WTC11 (cell line): ENCODE measurements around the gene ZBTB4.

Source experiments
- ATF1 ChIP-seq: sonication (generic); formaldehyde crosslinking; IDR thresholded peaks from 2 replicates; pipeline ENCODE4 v1.8.1; 2023; ENCODE audit warnings: mild to moderate bottlenecking, moderate library complexity, missing genetic modification reagents
- CBFB ChIP-seq: sonication (generic); formaldehyde crosslinking; IDR thresholded peaks from 2 replicates; pipeline ENCODE4 v1.8.1; 2022; ENCODE audit warnings: mild to moderate bottlenecking, low read depth, missing genetic modification reagents
- CREB1 ChIP-seq: sonication (generic); formaldehyde crosslinking; IDR thresholded peaks from 2 replicates; pipeline ENCODE4 v1.8.0; 2023; ENCODE audit warnings: mild to moderate bottlenecking, missing genetic modification reagents
- CTCF ChIP-seq: fragments of 200-600 bp; IDR thresholded peaks from 2 replicates; pipeline ENCODE4 v1.8.0; 2022; ENCODE audit warnings: antibody characterized with exemption
- FOXK1 ChIP-seq: sonication (generic); formaldehyde crosslinking; IDR thresholded peaks from 2 replicates; pipeline ENCODE4 v1.8.0; 2022; ENCODE audit warnings: mild to moderate bottlenecking, moderate library complexity, missing genetic modification reagents
- FOXP1 ChIP-seq: sonication (generic); formaldehyde crosslinking; IDR thresholded peaks from 2 replicates; pipeline ENCODE4 v1.8.0; 2022; ENCODE audit warnings: missing genetic modification reagents, mild to moderate bottlenecking, moderate library complexity, borderline replicate concordance
- FOXP4 ChIP-seq: sonication (generic); formaldehyde crosslinking; IDR thresholded peaks from 2 replicates; pipeline ENCODE4 v1.8.0; 2022; ENCODE audit warnings: mild to moderate bottlenecking, missing genetic modification reagents
- NR2C2 ChIP-seq: sonication (generic); formaldehyde crosslinking; IDR thresholded peaks from 2 replicates; pipeline ENCODE4 v1.8.0; 2022; ENCODE audit warnings: mild to moderate bottlenecking, missing genetic modification reagents
- NR3C1 ChIP-seq: sonication (generic); formaldehyde crosslinking; conservative IDR thresholded peaks from 2 replicates; pipeline ENCODE4 v1.8.1; 2023; ENCODE audit warnings: low read depth, mild to moderate bottlenecking, missing genetic modification reagents
- SMAD3 ChIP-seq: sonication (generic); formaldehyde crosslinking; IDR thresholded peaks from 2 replicates; pipeline ENCODE4 v1.8.0; 2022; ENCODE audit warnings: missing genetic modification reagents, mild to moderate bottlenecking, borderline replicate concordance
- STAT6 ChIP-seq: sonication (generic); formaldehyde crosslinking; conservative IDR thresholded peaks from 2 replicates; pipeline ENCODE4 v1.8.1; 2023; ENCODE audit warnings: mild to moderate bottlenecking, low read depth, missing genetic modification reagents, moderate library complexity
- ZNF121 ChIP-seq: sonication (generic); formaldehyde crosslinking; IDR thresholded peaks from 2 replicates; pipeline ENCODE4 v1.8.0; 2023; ENCODE audit warnings: missing genetic modification reagents
- ZNF317 ChIP-seq: sonication (generic); formaldehyde crosslinking; IDR thresholded peaks from 2 replicates; pipeline ENCODE4 v1.8.1; 2023; ENCODE audit warnings: low read depth, mild to moderate bottlenecking, moderate library complexity, missing genetic modification reagents, borderline replicate concordance

GRCh38 chr17:7476494-7476893 is 2.9 kb downstream of the ZBTB4 start:
- no peak for TF ChIP-seq CTCF
- no peak for TF ChIP-seq CREB1
- no peak for TF ChIP-seq ZNF317 (CRISPR knock-in tag)
- no peak for TF ChIP-seq NR3C1 (CRISPR knock-in tag)
- no peak for TF ChIP-seq NR2C2
- TF ChIP-seq FOXP1 (CRISPR knock-in tag): no peak
- no peak for TF ChIP-seq STAT6 (CRISPR knock-in tag)
- TF ChIP-seq SMAD3 (CRISPR knock-in tag): no peak
- TF ChIP-seq FOXK1 (CRISPR knock-in tag): no peak
- no peak for TF ChIP-seq ATF1 (CRISPR knock-in tag)
- no peak for TF ChIP-seq ZNF121 (CRISPR knock-in tag)
- no peak for TF ChIP-seq FOXP4 (CRISPR knock-in tag)
- no peak for TF ChIP-seq CBFB (CRISPR knock-in tag)
